K562 (cell line): Measurements from ENCODE around the gene USP17L27. TPM values are rescaled to one million over a fixed set of nuclear protein-coding genes. Genes with fewer than 3 reads are reported as not detected.
A peak's percentile ranks its signal among the peaks of the same experiment; 100 is the strongest.
"Not testable (repeated sequence)": the region's sequence is repeated elsewhere in the genome, so short reads cannot be mapped to it uniquely, and the experiment has no call there.

ENCODE experiments used
- ATAC-seq: fragments of 200-7000 bp; cut with Tn5 transposase; 3 replicates; pipeline ENCODE4 v1.9.1; 2020; ENCODE audit warnings: moderate library complexity
- BruUV-seq: library from RNA; stranded (reverse); fragments of 400-500 nt; replicated peaks from 2 replicates; lab custom pipeline; 2021; lab: Mats Ljungman, UMichigan
- CTCF ChIA-PET: fragments of 300-600 bp; formaldehyde crosslinking; extraction: SDS; loops from one replicate; lab custom pipeline; 2021; ENCODE audit warnings: low intra/inter-chr PET ratio; lab: Yijun Ruan, JAX
- POLR2A ChIA-PET: fragments of 300-600, 350-650 bp; sonication (Branson Sonifier 250); formaldehyde crosslinking; extraction: SDS; loops from one replicate; lab custom pipeline; 2021; ENCODE audit warnings: antibody characterized with exemption, inconsistent platforms; lab: Yijun Ruan, JAX
- DNase-seq, 4 experiments: peaks; one replicate each; pipeline versions ENCODE4 v3.0.0 to v3.0.0-alpha.2; 2011 to 2018; ENCODE audit warnings: low spot score in 3 of 4, mixed read lengths in 3 of 4; ENCODE audit errors: extremely low read depth in 1 of 4
- FAIRE-seq: peaks from 2 replicates; lab custom pipeline; 2011; peaks lifted over from hg19 to GRCh38; lab: Jason Lieb, UNC
- H2AFZ ChIP-seq: 2 replicates; pipeline ENCODE4 v1.6.0; 2011; ENCODE audit warnings: low read depth, low read length, control low read depth, inconsistent platforms
- H3K27ac ChIP-seq: fragments of 200-600 bp; 3 replicates; pipeline ENCODE4 v1.8.0; 2011; ENCODE audit warnings: low read depth, mild to moderate bottlenecking, control low read depth, inconsistent platforms, low read length, moderate library complexity, mixed read lengths; ENCODE audit errors: extremely low read depth
- H3K27me3 ChIP-seq, 2 experiments: fragments of 300-600 bp in 1 of 2; 2 replicates in 1 of 2; 3 replicates in 1 of 2; pipeline versions ENCODE4 v1.6.0 to v1.8.0; 2011; ENCODE audit warnings: inconsistent platforms in 2 of 2, low read length in 2 of 2, mild to moderate bottlenecking in 1 of 2, mixed read lengths in 1 of 2, moderate library complexity in 1 of 2; ENCODE audit not compliant: control insufficient read depth in 2 of 2, insufficient read depth in 2 of 2
- H3K36me3 ChIP-seq: fragments of 300-600 bp; 3 replicates; pipeline ENCODE4 v1.8.0; 2011; ENCODE audit warnings: mild to moderate bottlenecking, low read length, inconsistent platforms; ENCODE audit not compliant: control insufficient read depth, insufficient read depth
- H3K4me1 ChIP-seq, 2 experiments: fragments of 200-600 bp in 1 of 2; replicated peaks in 1 of 2; 2 replicates in 1 of 2; 3 replicates in 1 of 2; pipeline versions ENCODE4 v1.5.1 to v1.8.0; 2011; ENCODE audit warnings: inconsistent platforms in 2 of 2, low read length in 2 of 2, mild to moderate bottlenecking in 1 of 2, mixed read lengths in 1 of 2, moderate library complexity in 1 of 2; ENCODE audit not compliant: control insufficient read depth in 2 of 2, insufficient read depth in 2 of 2
- H3K4me2 ChIP-seq: 2 replicates; pipeline ENCODE4 v1.6.1; 2011; ENCODE audit warnings: low read length, control low read depth, inconsistent platforms, mixed read lengths; ENCODE audit not compliant: insufficient read depth
- H3K4me3 ChIP-seq: fragments of 200-600 bp; sonication (generic), shearing (Covaris generic); 2 replicates; pipeline ENCODE4 v1.5.1; 2016; ENCODE audit warnings: control low read depth, inconsistent platforms
- H3K79me2 ChIP-seq: fragments of 200-600 bp; 3 replicates; pipeline ENCODE4 v1.8.0; 2011; ENCODE audit warnings: low read length, inconsistent platforms; ENCODE audit not compliant: control insufficient read depth, insufficient read depth
- H3K9ac ChIP-seq, 2 experiments: 2 replicates each; pipeline versions ENCODE4 v1.6.0 to v1.6.1; 2011; ENCODE audit warnings: low read depth in 2 of 2, low read length in 2 of 2, control low read depth in 1 of 2, inconsistent platforms in 1 of 2, mild to moderate bottlenecking in 1 of 2, mixed read lengths in 1 of 2; ENCODE audit not compliant: insufficient read depth in 1 of 2
- H3K9me1 ChIP-seq: one replicate; pipeline ENCODE4 v1.6.0; 2011; ENCODE audit warnings: inconsistent platforms, mild to moderate bottlenecking, low read length, moderate library complexity; ENCODE audit not compliant: control insufficient read depth, insufficient read depth
- H3K9me3 ChIP-seq: replicated peaks from 2 replicates; pipeline ENCODE4 v1.5.1; 2011; ENCODE audit warnings: low read depth, low read length, inconsistent platforms; ENCODE audit not compliant: control insufficient read depth, insufficient read depth
- H4K20me1 ChIP-seq: replicated peaks from 2 replicates; pipeline ENCODE4 v1.6.1; 2011; ENCODE audit warnings: low read length, inconsistent platforms, mixed read lengths; ENCODE audit not compliant: control insufficient read depth, insufficient read depth
- CTCF ChIP-seq, 3 experiments: IDR thresholded peaks in 2 of 3; conservative IDR thresholded peaks in 1 of 3; 2 replicates each; pipeline ENCODE4 v1.5.1; 2011 to 2012; ENCODE audit warnings: low read length in 3 of 3, mild to moderate bottlenecking in 3 of 3, control low read depth in 2 of 3, improper control_type of control experiment in 1 of 3, inconsistent platforms in 1 of 3, low read depth in 1 of 3, mixed read lengths in 1 of 3, moderate library complexity in 1 of 3; ENCODE audit not compliant: insufficient read depth in 2 of 3
- NRF1 ChIP-seq, 2 experiments: fragments of 450-650 bp; IDR thresholded peaks in 1 of 2; conservative IDR thresholded peaks in 1 of 2; 2 replicates each; pipeline ENCODE4 v1.6.1; 2014; ENCODE audit warnings: mild to moderate bottlenecking in 2 of 2
- RAD21 ChIP-seq, 2 experiments: fragments of 250-450 bp in 1 of 2; fragments of 450-650 bp in 1 of 2; sonication (Bioruptor Pico) in 1 of 2; formaldehyde crosslinking in 1 of 2; IDR thresholded peaks in 1 of 2; conservative IDR thresholded peaks in 1 of 2; 2 replicates each; pipeline versions ENCODE4 v1.4.0 to v1.8.0; 2020 to 2022; ENCODE audit warnings: mild to moderate bottlenecking in 2 of 2, moderate library complexity in 1 of 2
- SRF ChIP-seq, 2 experiments: fragments of 250-450, 450-650 bp in 1 of 2; sonication (Bioruptor Pico) in 1 of 2; sonication (generic) in 1 of 2; formaldehyde crosslinking; IDR thresholded peaks; 2 replicates each; pipeline versions ENCODE4 v1.5.0 to v1.5.1; 2020 to 2022; ENCODE audit warnings: mild to moderate bottlenecking in 1 of 2, missing genetic modification reagents in 1 of 2
- WGBS: fragments of 100-300 bp; shearing (Covaris generic); methylation state at CpG from one replicate; pipeline ENCODE4 v1.1.6; 2016; ENCODE audit warnings: low coverage, mixed read lengths; ENCODE audit not compliant: insufficient coverage; ENCODE audit errors: missing lambda C conversion rate; 5-methylcytosine and 5-hydroxymethylcytosine counted together
- in situ Hi-C: fragments of 300-500 bp; cut with MboI; formaldehyde crosslinking; loops from 4 replicates; pipeline ENCODE4 v1.15.0; 2018; ENCODE audit warnings: inconsistent platforms, mixed read lengths
- intact Hi-C: fragments of 100-400 bp; cut with micrococcal nuclease; formaldehyde crosslinking; loops from 2 replicates; pipeline ENCODE4 v1.14.2; 2022
- polyA plus RNA-seq, 8 experiments: library from polyadenylated mRNA; depleted of rRNA in 4 of 8; stranded (reverse) in 5 of 8; unstranded in 3 of 8; fragments of >200 nt; fragmentation: Nextera tagmentation in 2 of 8; fragmentation: Illumina TruSeq in 1 of 8; extraction: Ambion mirVana in 2 of 8; extraction: Trizol in 1 of 8; gene quantifications; 2 replicates each; pipeline versions ENCODE4 v1.2.1 to v1.2.3, GENCODE V29; 2011 to 2014; ENCODE audit warnings: inconsistent platforms in 1 of 8, missing spikeins in 1 of 8
- total RNA-seq, 7 experiments: library from RNA; depleted of rRNA in 6 of 7; stranded (reverse); fragments of >200 nt in 6 of 7; fragmentation: Illumina TruSeq in 2 of 7; extraction: Trizol in 2 of 7; gene quantifications; 2 replicates each; pipeline versions ENCODE4 v1.2.1 to v1.2.3, GENCODE V29; 2011 to 2021; ENCODE audit warnings: low replicate concordance in 1 of 7
- TF ChIP-seq, protein P1 (sequence below), 2 experiments: fragments of 450-650 bp; formaldehyde crosslinking in 1 of 2; IDR thresholded peaks; 2 replicates each; pipeline versions ENCODE4 v1.4.0 to v1.6.1; 2014 to 2020; ENCODE audit warnings: mild to moderate bottlenecking in 2 of 2, borderline replicate concordance in 1 of 2, low read depth in 1 of 2

The USP17L27 gene
- total and polyA plus RNA-seq, 9 of the 15 experiments (the other 6 are each of a cell fraction or from before 2014, with no cell fraction given), result not detected

GRCh38 chr4:9381012-9381534 is 37.1 kb downstream of the USP17L27 start:
- peak overlapping the region in 1 of 2 experiments; percentile 35; a peak in 1 of 4 replicates for H3K9ac ChIP-seq
- peak overlapping the region; percentile 26; the same call in 1 of the 2 replicates for H3K4me3 ChIP-seq
- POLR2A ChIA-PET, intact Hi-C loops, FAIRE-seq, H3K27me3 ChIP-seq, H4K20me1 ChIP-seq, H3K9me1 ChIP-seq, H3K4me1 ChIP-seq, H3K9me3 ChIP-seq, H3K27ac ChIP-seq, BruUV-seq, H3K79me2 ChIP-seq, H3K36me3 ChIP-seq: not testable (repeated sequence)
- ATAC-seq (peak; percentile 64; the same call in 2 of the 3 replicates), DNase-seq (peak; percentile 2 to 32 (median 24))
- in situ Hi-C loops, result loop anchor here (10.0 kb wide), 1 partner anchor 56 kb away; the partner anchor contains the start of genes USP17L24 and USP17L25
- peak overlapping the region; percentile 25; the same call in 1 of the 2 replicates for H3K4me2 ChIP-seq
- WGBS, result 33% methylated on average over 6 of the region's 36 CpGs
- CTCF ChIA-PET, result interaction anchor here (1.1 kb wide), 1 partner anchor 378 kb away, joined by 5 read pairs; no protein-coding TSS in a partner anchor
- peak; percentile 86 to 88 for TF ChIP-seq NRF1 (conservative IDR thresholded peaks at IDR 0.05 in 1 of 2, IDR thresholded peaks at IDR 0.05 in 1 of 2)
- TF ChIP-seq SRF (CRISPR knock-in tag; IDR thresholded peaks at IDR 0.05), result peak in 1 of 2 experiments; percentile 60; a peak in 1 of 4 replicates
- TF ChIP-seq CTCF (IDR thresholded peaks at IDR 0.05 in 2 of 3, conservative IDR thresholded peaks at IDR 0.05 in 1 of 3; ENCODE audit: insufficient read depth in 2 of 3, low read depth in 1 of 3, low read length in 3 of 3), result peak in 2 of 3 experiments; percentile 30 to 49; a peak in 2 of 6 replicates
- TF ChIP-seq, protein P1, sequence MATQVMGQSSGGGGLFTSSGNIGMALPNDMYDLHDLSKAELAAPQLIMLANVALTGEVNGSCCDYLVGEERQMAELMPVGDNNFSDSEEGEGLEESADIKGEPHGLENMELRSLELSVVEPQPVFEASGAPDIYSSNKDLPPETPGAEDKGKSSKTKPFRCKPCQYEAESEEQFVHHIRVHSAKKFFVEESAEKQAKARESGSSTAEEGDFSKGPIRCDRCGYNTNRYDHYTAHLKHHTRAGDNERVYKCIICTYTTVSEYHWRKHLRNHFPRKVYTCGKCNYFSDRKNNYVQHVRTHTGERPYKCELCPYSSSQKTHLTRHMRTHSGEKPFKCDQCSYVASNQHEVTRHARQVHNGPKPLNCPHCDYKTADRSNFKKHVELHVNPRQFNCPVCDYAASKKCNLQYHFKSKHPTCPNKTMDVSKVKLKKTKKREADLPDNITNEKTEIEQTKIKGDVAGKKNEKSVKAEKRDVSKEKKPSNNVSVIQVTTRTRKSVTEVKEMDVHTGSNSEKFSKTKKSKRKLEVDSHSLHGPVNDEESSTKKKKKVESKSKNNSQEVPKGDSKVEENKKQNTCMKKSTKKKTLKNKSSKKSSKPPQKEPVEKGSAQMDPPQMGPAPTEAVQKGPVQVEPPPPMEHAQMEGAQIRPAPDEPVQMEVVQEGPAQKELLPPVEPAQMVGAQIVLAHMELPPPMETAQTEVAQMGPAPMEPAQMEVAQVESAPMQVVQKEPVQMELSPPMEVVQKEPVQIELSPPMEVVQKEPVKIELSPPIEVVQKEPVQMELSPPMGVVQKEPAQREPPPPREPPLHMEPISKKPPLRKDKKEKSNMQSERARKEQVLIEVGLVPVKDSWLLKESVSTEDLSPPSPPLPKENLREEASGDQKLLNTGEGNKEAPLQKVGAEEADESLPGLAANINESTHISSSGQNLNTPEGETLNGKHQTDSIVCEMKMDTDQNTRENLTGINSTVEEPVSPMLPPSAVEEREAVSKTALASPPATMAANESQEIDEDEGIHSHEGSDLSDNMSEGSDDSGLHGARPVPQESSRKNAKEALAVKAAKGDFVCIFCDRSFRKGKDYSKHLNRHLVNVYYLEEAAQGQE (IDR thresholded peaks at IDR 0.05; ENCODE audit: borderline replicate concordance), result peak; percentile 40; the same call in 1 of the 2 replicates
- TF ChIP-seq, protein P1 (CRISPR knock-in tag; IDR thresholded peaks at IDR 0.05; ENCODE audit: low read depth), result not testable (repeated sequence)
- TF ChIP-seq RAD21 (CRISPR knock-in tag; conservative IDR thresholded peaks at IDR 0.05 in 1 of 2, IDR thresholded peaks at IDR 0.05 in 1 of 2), result peak in 1 of 2 experiments; percentile 61; a peak in 3 of 4 replicates
- peak overlapping the region; percentile 72; the same call in 1 of the 2 replicates for H2AFZ ChIP-seq
